Ascending aorta (tissue), 2 donors: ENCODE results near the gene C1QTNF3. TPM values are rescaled to one million over a fixed set of nuclear protein-coding genes. Genes with fewer than 3 reads are reported as not detected.

Experiments
- DNase-seq, 2 donors: peaks; one replicate each; pipeline ENCODE4 v3.0.0-alpha.2; 2019; ENCODE audit warnings: low spot score in 2 of 2
- H3K27ac ChIP-seq, 2 donors: fragments of 200-600 bp; sonication (generic); one replicate each; pipeline ENCODE4 v1.5.1; 2016 to 2017; ENCODE audit warnings: mild to moderate bottlenecking in 1 of 2
- H3K27me3 ChIP-seq: fragments of 200-600 bp; sonication (generic); one replicate; pipeline ENCODE4 v1.5.1; 2017
- H3K36me3 ChIP-seq, 2 donors: fragments of 200-600 bp; sonication (generic); one replicate each; pipeline ENCODE4 v1.5.1; 2016
- H3K4me1 ChIP-seq, 2 donors: fragments of 200-600 bp; sonication (generic); one replicate each; pipeline ENCODE4 v1.5.1; 2016 to 2017; ENCODE audit warnings: mild to moderate bottlenecking in 1 of 2
- H3K4me3 ChIP-seq, 2 donors: fragments of 200-600 bp; sonication (generic); one replicate each; pipeline ENCODE4 v1.5.1; 2016 to 2017; ENCODE audit warnings: mild to moderate bottlenecking in 1 of 2
- H3K9me3 ChIP-seq, 2 donors: fragments of 200-600 bp; sonication (generic); one replicate each; pipeline ENCODE4 v1.5.1; 2016
- CTCF ChIP-seq, 3 experiments: fragments of 200-600 bp in 2 of 3; fragments of 450-650 bp in 1 of 3; sonication (generic) in 2 of 3; IDR thresholded peaks; one replicate each; pipeline ENCODE4 v1.5.1; 2016 to 2019; ENCODE audit warnings: antibody characterized with exemption in 3 of 3, mild to moderate bottlenecking in 1 of 3, moderate library complexity in 1 of 3
- intact Hi-C: fragments of 100-400 bp; cut with DNase I; formaldehyde crosslinking; loops from one replicate; pipeline ENCODE4 v1.15.1; 2023
- total RNA-seq: library from RNA; depleted of rRNA; stranded (reverse); fragments of >200 nt; gene quantifications from one replicate; pipeline ENCODE4 v1.1.0, GENCODE V29; 2016

C1QTNF3 gene
- total RNA-seq, 1 donor from 2014 or later: 1.3 TPM

GRCh38 chr5:34005211-34005610 lies 37.8 kb downstream of the C1QTNF3 start:
- Histone ChIP-seq H3K4me1 (peaks cover 4 to 10% of the 10 kb centered on the region in 2 donors), H3K4me3 (no peak overlapping the region), H3K27me3 (no peaks in the 10 kb centered on the region), H3K36me3 (peaks cover 5 to 11% of the 10 kb centered on the region in 2 donors), H3K27ac (no peak overlapping the region), H3K9me3 (no peaks in the 10 kb centered on the region)
- no peak for TF ChIP-seq CTCF (IDR thresholded peaks at IDR 0.05)
- intact Hi-C loops: loop anchor here (5.0 to 10.0 kb wide), 3 partner anchors 460 to 927 kb away; partner anchors contain the start of gene TARS1
- DNase-seq: no peak

GRCh38 chr5:34003941-34004340 lies 39.1 kb downstream of the C1QTNF3 start:
- Histone ChIP-seq H3K27ac (no peak overlapping the region), H3K36me3 (peaks cover 5 to 11% of the 10 kb centered on the region in 2 donors), H3K4me3 (no peak overlapping the region), H3K4me1 (peaks cover 4 to 7% of the 10 kb centered on the region in 2 donors), H3K27me3 (no peaks in the 10 kb centered on the region), H3K9me3 (no peaks in the 10 kb centered on the region)
- DNase-seq: no peak
- TF ChIP-seq CTCF (IDR thresholded peaks at IDR 0.05): no peak
- intact Hi-C loops: loop anchor here (10.0 kb wide), 1 partner anchor 461 kb away; no protein-coding TSS in a partner anchor

GRCh38 chr5:34002629-34003328 lies 40.2 kb downstream of the C1QTNF3 start:
- Histone ChIP-seq H3K4me1 (peaks cover 4 to 6% of the 10 kb centered on the region in 2 donors), H3K27me3 (no peaks in the 10 kb centered on the region), H3K36me3 (peaks cover 5 to 11% of the 10 kb centered on the region in 2 donors), H3K9me3 (no peaks in the 10 kb centered on the region), H3K4me3 (no peak overlapping the region), H3K27ac (no peak overlapping the region)
- intact Hi-C loops: loop anchor here (10.0 kb wide), 1 partner anchor 462 kb away; no protein-coding TSS in a partner anchor
- no peak for TF ChIP-seq CTCF (IDR thresholded peaks at IDR 0.05)
- no peak for DNase-seq

GRCh38 chr5:34001241-34001841 lies 41.7 kb downstream of the C1QTNF3 start:
- intact Hi-C loops: loop anchor here (10.0 kb wide), 1 partner anchor 463 kb away; no protein-coding TSS in a partner anchor
- Histone ChIP-seq H3K36me3 (peaks cover 5 to 11% of the 10 kb centered on the region in 2 donors), H3K9me3 (no peaks in the 10 kb centered on the region), H3K4me1 (no peaks in the 10 kb centered on the region), H3K27ac (no peak overlapping the region), H3K27me3 (no peaks in the 10 kb centered on the region), H3K4me3 (no peak overlapping the region)
- TF ChIP-seq CTCF (IDR thresholded peaks at IDR 0.05): no peak
- DNase-seq: no peak

GRCh38 chr5:33999978-34000377 lies 43.0 kb downstream of the C1QTNF3 start:
- no peak for DNase-seq
- Histone ChIP-seq H3K9me3 (no peaks in the 10 kb centered on the region), H3K27ac (no peak overlapping the region), H3K36me3 (peaks cover 5 to 11% of the 10 kb centered on the region in 2 donors), H3K27me3 (no peaks in the 10 kb centered on the region), H3K4me3 (no peak overlapping the region), H3K4me1 (no peaks in the 10 kb centered on the region)
- intact Hi-C loops: loop anchor here (10.0 kb wide), 1 partner anchor 465 kb away; no protein-coding TSS in a partner anchor
- TF ChIP-seq CTCF (IDR thresholded peaks at IDR 0.05): no peak
